Right atrium auricular region (tissue), 2 donors: ENCODE results near the gene LMLN. TPM values are rescaled to one million over a fixed set of nuclear protein-coding genes. Genes with fewer than 3 reads are reported as not detected.
A peak's percentile ranks its signal among the peaks of the same experiment; 100 is the strongest.

Source experiments
- DNase-seq: peaks from one replicate; pipeline ENCODE4 v3.0.0-alpha.2; 2019; ENCODE audit warnings: low spot score
- H3K27ac ChIP-seq, 2 donors: fragments of 200-600 bp; sonication (generic); 1 replicate in 1 of 2; 2 replicates in 1 of 2; pipeline ENCODE4 v1.5.1; 2016 to 2019
- H3K27me3 ChIP-seq, 2 donors: fragments of 200-600 bp; sonication (generic); one replicate each; pipeline versions ENCODE4 v1.5.1 to v1.6.0; 2017 to 2019
- H3K36me3 ChIP-seq: fragments of 200-600 bp; sonication (generic); one replicate; pipeline ENCODE4 v1.5.1; 2016
- H3K4me1 ChIP-seq, 2 donors: fragments of 200-600 bp; sonication (generic); one replicate each; pipeline versions ENCODE4 v1.5.1 to v1.6.0; 2017 to 2019
- H3K4me3 ChIP-seq, 2 donors: fragments of 200-600 bp; sonication (generic); 1 replicate in 1 of 2; 2 replicates in 1 of 2; pipeline ENCODE4 v1.5.1; 2017 to 2019; ENCODE audit warnings: mild to moderate bottlenecking in 1 of 2, moderate library complexity in 1 of 2
- H3K9me3 ChIP-seq, 2 donors: fragments of 200-600 bp; sonication (generic); one replicate each; pipeline ENCODE4 v1.5.1; 2019
- total RNA-seq, 2 donors: library from RNA; depleted of rRNA; stranded (reverse); fragments of >200 nt; gene quantifications; one replicate each; pipeline ENCODE4 v1.1.0, GENCODE V29; 2016
- TF ChIP-seq, protein P1 (sequence below), 2 donors: fragments of 200-600 bp; sonication (generic); IDR thresholded peaks; one replicate each; pipeline ENCODE4 v1.5.1; 2019; ENCODE audit warnings: antibody characterized with exemption in 2 of 2

The LMLN gene
- total RNA-seq, 2 donors from 2014 or later, result 3.5 to 3.9 TPM

DNA sequence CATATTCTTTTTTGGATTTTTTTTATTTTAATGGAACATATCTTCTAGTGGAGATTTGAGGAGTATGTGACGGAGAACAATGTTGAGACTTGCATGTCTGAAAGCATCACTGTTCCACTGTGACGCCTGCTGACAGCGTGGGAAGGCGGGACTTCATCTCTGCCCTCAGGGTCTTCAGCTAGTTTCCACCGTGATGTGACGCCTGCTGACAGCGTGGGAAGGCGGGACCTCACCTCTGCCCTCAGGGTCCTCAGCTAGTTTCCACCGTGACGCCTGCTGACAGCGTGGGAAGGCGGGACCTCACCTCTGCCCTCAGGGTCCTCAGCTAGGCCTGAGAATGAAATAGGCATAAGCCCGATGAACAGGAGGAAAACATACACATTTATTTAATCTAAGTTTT lies 70.7 kb downstream of the LMLN start:
- Histone ChIP-seq H3K27ac (no peak overlapping the region), H3K4me3 (no peak overlapping the region), H3K36me3 (peaks cover 4% of the 10 kb centered on the region), H3K27me3 (no peaks in the 10 kb centered on the region), H3K4me1 (peaks cover 0 to 7% of the 10 kb centered on the region in 2 donors), H3K9me3 (no peaks in the 10 kb centered on the region)
- DNase-seq, result no peak
- TF ChIP-seq, protein P1, sequence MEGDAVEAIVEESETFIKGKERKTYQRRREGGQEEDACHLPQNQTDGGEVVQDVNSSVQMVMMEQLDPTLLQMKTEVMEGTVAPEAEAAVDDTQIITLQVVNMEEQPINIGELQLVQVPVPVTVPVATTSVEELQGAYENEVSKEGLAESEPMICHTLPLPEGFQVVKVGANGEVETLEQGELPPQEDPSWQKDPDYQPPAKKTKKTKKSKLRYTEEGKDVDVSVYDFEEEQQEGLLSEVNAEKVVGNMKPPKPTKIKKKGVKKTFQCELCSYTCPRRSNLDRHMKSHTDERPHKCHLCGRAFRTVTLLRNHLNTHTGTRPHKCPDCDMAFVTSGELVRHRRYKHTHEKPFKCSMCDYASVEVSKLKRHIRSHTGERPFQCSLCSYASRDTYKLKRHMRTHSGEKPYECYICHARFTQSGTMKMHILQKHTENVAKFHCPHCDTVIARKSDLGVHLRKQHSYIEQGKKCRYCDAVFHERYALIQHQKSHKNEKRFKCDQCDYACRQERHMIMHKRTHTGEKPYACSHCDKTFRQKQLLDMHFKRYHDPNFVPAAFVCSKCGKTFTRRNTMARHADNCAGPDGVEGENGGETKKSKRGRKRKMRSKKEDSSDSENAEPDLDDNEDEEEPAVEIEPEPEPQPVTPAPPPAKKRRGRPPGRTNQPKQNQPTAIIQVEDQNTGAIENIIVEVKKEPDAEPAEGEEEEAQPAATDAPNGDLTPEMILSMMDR (IDR thresholded peaks at IDR 0.05), result no peak

DNA sequence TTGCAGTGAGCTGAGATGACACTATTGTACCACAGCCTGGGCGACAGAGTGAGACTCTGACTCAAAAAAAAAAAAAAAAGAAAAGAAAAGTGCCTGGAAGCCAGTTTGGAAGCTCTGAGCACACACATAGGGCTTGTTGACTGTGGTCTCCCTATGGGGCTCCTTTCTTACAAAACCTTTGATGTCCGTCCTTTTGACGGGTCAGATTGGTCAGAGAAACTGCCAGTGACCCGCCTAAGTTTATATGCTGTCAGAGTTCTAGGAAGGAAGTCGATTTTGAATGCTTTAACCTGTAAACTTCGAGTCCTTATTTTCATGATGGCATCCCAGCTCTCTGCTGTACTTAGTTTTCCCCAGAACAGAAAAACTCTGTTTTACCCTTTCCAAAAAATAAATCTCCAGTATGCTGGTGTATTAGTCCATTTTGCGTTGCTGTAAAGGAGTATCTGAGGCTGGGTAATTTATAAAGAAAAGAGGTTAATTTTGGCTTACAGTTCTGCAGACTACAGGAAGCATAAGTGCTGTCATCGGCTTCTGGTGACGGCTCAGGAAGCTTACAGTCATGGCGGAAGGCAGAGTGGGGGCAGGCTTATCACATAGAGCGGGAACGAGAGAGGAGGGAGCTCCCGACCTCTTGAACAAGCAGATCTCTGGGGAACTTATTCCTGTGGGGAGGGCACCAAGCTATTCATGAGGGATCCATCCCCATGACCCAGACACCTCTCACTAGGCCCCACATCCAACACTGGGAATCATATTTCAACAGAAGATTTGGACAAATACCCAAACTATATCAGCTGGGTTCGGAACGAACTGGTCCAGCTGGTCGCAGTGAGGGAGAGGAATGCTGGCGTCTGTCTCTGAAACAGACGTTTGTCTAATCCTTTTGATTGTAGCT lies 72.3 kb downstream of the LMLN start:
- no peaks in the 10 kb centered on the region for H3K27me3 ChIP-seq
- TF ChIP-seq, protein P1 (IDR thresholded peaks at IDR 0.05), result no peak
- DNase-seq, result no peak
- H3K4me3 ChIP-seq, result peak overlapping the region in 1 of 2 donors; percentile 21
- H3K36me3 ChIP-seq, result no peaks in the 10 kb centered on the region
- peaks cover 0 to 7% of the 10 kb centered on the region in 2 donors for H3K4me1 ChIP-seq
- H3K9me3 ChIP-seq, result no peaks in the 10 kb centered on the region
- H3K27ac ChIP-seq, result peak overlapping the region in 1 of 2 donors; percentile 9

DNA sequence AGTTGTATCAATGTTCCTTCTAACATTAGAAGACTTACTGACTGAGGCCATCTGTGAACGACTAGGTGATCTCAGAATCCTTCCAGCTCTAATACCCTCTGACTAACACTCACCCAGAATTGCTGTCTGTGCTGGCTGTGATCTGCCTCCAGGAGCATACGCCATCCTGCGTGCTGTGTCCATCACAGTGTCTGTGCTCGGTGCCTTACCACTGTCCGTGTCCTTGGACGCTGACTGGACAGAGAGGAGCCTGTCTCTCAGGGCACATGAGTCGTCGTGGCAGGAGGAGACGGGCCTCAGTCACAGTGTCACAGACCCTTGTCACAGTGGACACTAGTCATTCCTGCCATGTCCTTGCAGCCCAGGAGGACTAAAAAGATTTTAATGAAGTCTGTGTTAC lies 83.1 kb downstream of the LMLN start:
- Histone ChIP-seq H3K4me3 (no peak overlapping the region), H3K36me3 (peaks cover 8% of the 10 kb centered on the region), H3K9me3 (no peaks in the 10 kb centered on the region), H3K27ac (no peak overlapping the region), H3K27me3 (no peaks in the 10 kb centered on the region), H3K4me1 (no peaks in the 10 kb centered on the region)
- DNase-seq, result no peak
- TF ChIP-seq, protein P1 (IDR thresholded peaks at IDR 0.05), result no peak

DNA sequence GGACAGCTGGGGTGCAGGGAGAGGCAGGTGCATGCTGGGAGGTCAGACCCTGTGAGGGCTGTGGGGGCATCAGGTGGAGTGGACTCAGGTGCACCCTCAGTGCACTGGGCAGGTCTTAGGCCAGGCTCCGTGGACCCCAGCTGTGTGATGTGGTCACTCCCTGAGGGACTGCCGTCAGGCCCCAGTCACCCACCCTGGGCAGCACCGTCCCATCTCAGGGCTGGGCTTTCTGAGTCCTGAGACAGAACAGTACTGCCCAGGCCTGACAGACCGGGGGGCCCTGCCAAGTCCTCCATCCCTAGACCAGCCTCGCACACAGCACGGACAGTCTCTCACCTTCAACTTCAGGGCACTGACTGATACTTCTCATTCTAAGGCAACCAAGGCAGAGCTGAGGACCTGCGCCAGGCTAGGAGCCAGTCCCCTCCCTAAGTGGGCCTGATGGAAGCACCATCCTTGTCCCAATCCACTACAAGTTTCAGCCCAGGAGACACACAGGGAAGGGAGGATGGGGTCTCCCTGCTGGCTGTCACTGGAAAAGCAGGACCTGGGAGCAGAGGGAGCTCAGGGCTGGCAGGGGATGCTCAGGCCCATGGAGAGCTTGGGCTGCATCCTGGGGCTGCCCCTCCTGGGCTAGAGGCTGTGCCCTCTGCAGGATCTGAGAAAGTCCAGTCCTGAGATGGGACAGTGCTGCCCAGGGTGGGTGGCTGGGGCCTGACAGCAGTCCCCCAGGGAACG lies 86.3 kb downstream of the LMLN start:
- no peaks in the 10 kb centered on the region for H3K4me1 ChIP-seq
- TF ChIP-seq, protein P1 (IDR thresholded peaks at IDR 0.05), result no peak
- no peaks in the 10 kb centered on the region for H3K36me3 ChIP-seq
- H3K9me3 ChIP-seq, result no peaks in the 10 kb centered on the region
- H3K4me3 ChIP-seq, result no peak overlapping the region
- DNase-seq, result no peak
- no peak overlapping the region for H3K27ac ChIP-seq
- H3K27me3 ChIP-seq, result no peaks in the 10 kb centered on the region

DNA sequence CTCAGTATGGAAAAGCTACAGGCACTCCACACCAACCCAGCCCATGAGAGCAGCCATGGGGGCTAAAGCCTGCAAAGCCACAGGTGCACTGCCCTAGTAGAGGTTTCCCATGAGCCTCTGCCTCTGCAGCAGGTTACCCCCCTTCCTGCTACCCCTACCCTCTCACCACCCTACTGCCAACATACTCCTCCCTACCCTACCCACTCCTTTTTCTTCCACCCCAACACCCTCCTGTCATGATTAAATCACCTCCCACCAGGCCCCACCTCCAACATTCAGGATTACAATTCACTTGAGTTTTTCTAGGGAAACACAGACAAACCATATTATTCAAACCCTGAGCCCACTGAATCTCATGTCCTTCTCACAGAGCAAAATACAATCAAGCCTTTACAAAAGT lies 88.4 kb downstream of the LMLN start:
- H3K27ac ChIP-seq, result no peak overlapping the region
- no peaks in the 10 kb centered on the region for H3K9me3 ChIP-seq
- H3K4me1 ChIP-seq, result no peaks in the 10 kb centered on the region
- H3K27me3 ChIP-seq, result no peaks in the 10 kb centered on the region
- no peaks in the 10 kb centered on the region for H3K36me3 ChIP-seq
- DNase-seq, result no peak
- TF ChIP-seq, protein P1 (IDR thresholded peaks at IDR 0.05), result no peak
- H3K4me3 ChIP-seq, result no peak overlapping the region
